ENCODE results near the gene PEX5L. TPM values are rescaled to one million over a fixed set of nuclear protein-coding genes. Genes with fewer than 3 reads are reported as not detected.

The PEX5L gene
- total RNA-seq, 1 donor from 2014 or later, result under 0.01 TPM

- TF ChIP-seq CTCF (IDR thresholded peaks at IDR 0.05; ENCODE audit: insufficient read depth, low read length, severe bottlenecking), result no peak
- no peaks in the 10 kb centered on the region for H3K27me3 ChIP-seq (ENCODE audit: control insufficient read depth, insufficient read depth, low read length)
- DNase-seq (ENCODE audit: low read depth) (no peak), FAIRE-seq (no peak)
- no peak overlapping the region for H3K4me3 ChIP-seq (ENCODE audit: low read depth, low read length)
- H3K36me3 ChIP-seq (ENCODE audit: control insufficient read depth, insufficient read depth, low read length), result no peaks in the 10 kb centered on the region
Measured at GRCh38 chr3:179981646-179982045, 55.1 kb downstream of the PEX5L start.

- FAIRE-seq (no peak), DNase-seq (ENCODE audit: low read depth) (no peak)
- no peaks in the 10 kb centered on the region for H3K27me3 ChIP-seq (ENCODE audit: control insufficient read depth, insufficient read depth, low read length)
- no peaks in the 10 kb centered on the region for H3K36me3 ChIP-seq (ENCODE audit: control insufficient read depth, insufficient read depth, low read length)
- no peak for TF ChIP-seq CTCF (IDR thresholded peaks at IDR 0.05; ENCODE audit: insufficient read depth, low read length, severe bottlenecking)
- no peak overlapping the region for H3K4me3 ChIP-seq (ENCODE audit: low read depth, low read length)
Measured at GRCh38 chr3:179977356-179977755, 59.4 kb downstream of the PEX5L start.

- DNase-seq (ENCODE audit: low read depth) (no peak), FAIRE-seq (no peak)
- H3K27me3 ChIP-seq (ENCODE audit: control insufficient read depth, insufficient read depth, low read length), result no peaks in the 10 kb centered on the region
- TF ChIP-seq CTCF (IDR thresholded peaks at IDR 0.05; ENCODE audit: insufficient read depth, low read length, severe bottlenecking), result no peak
- H3K4me3 ChIP-seq (ENCODE audit: low read depth, low read length), result no peak overlapping the region
- no peaks in the 10 kb centered on the region for H3K36me3 ChIP-seq (ENCODE audit: control insufficient read depth, insufficient read depth, low read length)
Measured at GRCh38 chr3:179973931-179974361, 62.8 kb downstream of the PEX5L start.

- peak; percentile 54 for DNase-seq (ENCODE audit: low read depth)
Measured at GRCh38 chr3:179972881-179973423, 63.8 kb downstream of the PEX5L start.

GRCh38 chr3:179971280-179971679, 65.5 kb downstream of the PEX5L start:
- DNase-seq (ENCODE audit: low read depth) (peak; percentile 70), FAIRE-seq (no peak)
- no peak for TF ChIP-seq CTCF (IDR thresholded peaks at IDR 0.05; ENCODE audit: insufficient read depth, low read length, severe bottlenecking)

More at GRCh38 chr3:179972881-179973423, 63.8 kb downstream of the PEX5L start:
- TF ChIP-seq CTCF (IDR thresholded peaks at IDR 0.05; ENCODE audit: insufficient read depth, low read length, severe bottlenecking), result no peak
- FAIRE-seq, result no peak
- no peak overlapping the region for H3K4me3 ChIP-seq (ENCODE audit: low read depth, low read length)
- H3K36me3 ChIP-seq (ENCODE audit: control insufficient read depth, insufficient read depth, low read length), result no peaks in the 10 kb centered on the region
- no peaks in the 10 kb centered on the region for H3K27me3 ChIP-seq (ENCODE audit: control insufficient read depth, insufficient read depth, low read length)

GRCh38 chr3:179970746-179971145, 66.0 kb downstream of the PEX5L start:
- H3K4me3 ChIP-seq (ENCODE audit: low read depth, low read length), result no peak overlapping the region
- DNase-seq (ENCODE audit: low read depth), result no peak
- H3K27me3 ChIP-seq (ENCODE audit: control insufficient read depth, insufficient read depth, low read length), result no peaks in the 10 kb centered on the region
- FAIRE-seq, result no peak
- no peak for TF ChIP-seq CTCF (IDR thresholded peaks at IDR 0.05; ENCODE audit: insufficient read depth, low read length, severe bottlenecking)
- no peaks in the 10 kb centered on the region for H3K36me3 ChIP-seq (ENCODE audit: control insufficient read depth, insufficient read depth, low read length)

More at GRCh38 chr3:179971280-179971679, 65.5 kb downstream of the PEX5L start:
- H3K27me3 ChIP-seq (ENCODE audit: control insufficient read depth, insufficient read depth, low read length), result no peaks in the 10 kb centered on the region
- no peak overlapping the region for H3K4me3 ChIP-seq (ENCODE audit: low read depth, low read length)
- H3K36me3 ChIP-seq (ENCODE audit: control insufficient read depth, insufficient read depth, low read length), result no peaks in the 10 kb centered on the region

Data from bronchial epithelial cell (primary cell).